ENCODE measurements around the gene OGG1. TPM values are rescaled to one million over a fixed set of nuclear protein-coding genes. Genes with fewer than 3 reads are reported as not detected.

OGG1 gene
- total RNA-seq, 1 donor from 2014 or later, result 22.2 TPM

DNA sequence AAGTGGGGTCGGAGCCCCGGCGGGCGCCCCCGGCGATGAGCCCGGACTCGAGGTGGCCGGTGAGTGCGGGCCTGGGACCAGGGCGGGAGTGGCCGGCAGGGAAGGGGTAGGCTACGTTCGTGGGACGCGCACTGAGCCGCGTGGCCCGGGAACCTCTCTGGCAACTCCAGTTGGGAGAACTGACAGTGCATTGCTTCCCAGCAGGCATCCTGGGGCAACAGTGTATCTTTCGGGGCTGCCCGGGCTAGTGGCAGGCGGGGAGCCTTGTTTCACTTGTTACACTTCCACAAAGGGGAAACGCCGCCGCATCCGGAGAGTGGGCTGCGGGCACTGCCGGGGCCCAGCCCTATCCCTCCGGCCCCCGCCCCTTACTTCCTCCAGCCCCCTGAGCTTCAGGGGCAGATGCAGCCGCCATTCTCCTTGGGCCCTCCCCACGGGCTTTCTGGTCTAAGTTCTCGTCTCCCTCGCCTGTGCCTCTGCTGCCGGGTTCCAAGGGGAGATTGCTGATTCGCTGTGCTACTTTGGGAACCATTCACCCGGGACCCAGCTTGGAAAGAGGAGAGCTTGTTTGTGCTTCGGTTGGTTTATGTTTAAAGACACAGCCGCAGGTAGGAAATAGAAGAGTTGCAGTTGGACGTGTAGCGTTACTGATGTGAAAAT lies 17.5 kb upstream of the OGG1 start:
- Mint-ChIP-seq H3K27me3 (ENCODE audit: unreplicated experiment) (peaks cover 21% of the 10 kb centered on the region), H3K4me3 (ENCODE audit: unreplicated experiment) (peak overlapping the region; percentile 98), H3K27ac (ENCODE audit: unreplicated experiment) (peak overlapping the region; percentile 80), H3K36me3 (ENCODE audit: low read depth, unreplicated experiment) (peaks cover 33% of the 10 kb centered on the region), H3K4me1 (ENCODE audit: unreplicated experiment) (peaks cover 47% of the 10 kb centered on the region), H3K9me3 (ENCODE audit: unreplicated experiment) (no peaks in the 10 kb centered on the region)
- TF ChIP-seq, protein P1, sequence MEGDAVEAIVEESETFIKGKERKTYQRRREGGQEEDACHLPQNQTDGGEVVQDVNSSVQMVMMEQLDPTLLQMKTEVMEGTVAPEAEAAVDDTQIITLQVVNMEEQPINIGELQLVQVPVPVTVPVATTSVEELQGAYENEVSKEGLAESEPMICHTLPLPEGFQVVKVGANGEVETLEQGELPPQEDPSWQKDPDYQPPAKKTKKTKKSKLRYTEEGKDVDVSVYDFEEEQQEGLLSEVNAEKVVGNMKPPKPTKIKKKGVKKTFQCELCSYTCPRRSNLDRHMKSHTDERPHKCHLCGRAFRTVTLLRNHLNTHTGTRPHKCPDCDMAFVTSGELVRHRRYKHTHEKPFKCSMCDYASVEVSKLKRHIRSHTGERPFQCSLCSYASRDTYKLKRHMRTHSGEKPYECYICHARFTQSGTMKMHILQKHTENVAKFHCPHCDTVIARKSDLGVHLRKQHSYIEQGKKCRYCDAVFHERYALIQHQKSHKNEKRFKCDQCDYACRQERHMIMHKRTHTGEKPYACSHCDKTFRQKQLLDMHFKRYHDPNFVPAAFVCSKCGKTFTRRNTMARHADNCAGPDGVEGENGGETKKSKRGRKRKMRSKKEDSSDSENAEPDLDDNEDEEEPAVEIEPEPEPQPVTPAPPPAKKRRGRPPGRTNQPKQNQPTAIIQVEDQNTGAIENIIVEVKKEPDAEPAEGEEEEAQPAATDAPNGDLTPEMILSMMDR (IDR thresholded peaks at IDR 0.05; ENCODE audit: unreplicated experiment), result no peak
- DNase-seq (ENCODE audit: low spot score), result peak; percentile 57

DNA sequence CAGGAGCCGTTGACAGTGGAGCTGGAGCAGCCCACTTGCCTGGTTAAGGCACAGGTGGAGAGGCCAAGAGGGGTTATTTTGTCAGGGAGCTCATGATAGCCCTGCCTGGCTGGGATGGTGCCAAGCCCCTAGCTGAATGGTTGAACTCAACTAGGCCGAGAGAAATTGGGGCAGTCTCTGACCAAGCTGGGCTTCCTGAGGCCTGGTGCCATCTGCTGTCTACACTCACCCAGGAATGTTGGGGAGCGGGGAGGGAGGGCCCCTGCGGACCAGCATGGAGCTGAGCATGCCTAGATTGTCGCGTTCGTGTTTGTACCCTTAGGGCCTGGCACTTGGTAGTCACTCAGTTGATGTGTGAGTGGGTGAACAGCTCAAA lies 17.0 kb upstream of the OGG1 start:
- TF ChIP-seq, protein P1 (IDR thresholded peaks at IDR 0.05; ENCODE audit: unreplicated experiment), result no peak
- peaks cover 33% of the 10 kb centered on the region for H3K36me3 Mint-ChIP-seq (ENCODE audit: low read depth, unreplicated experiment)
- peaks cover 19% of the 10 kb centered on the region for H3K27me3 Mint-ChIP-seq (ENCODE audit: unreplicated experiment)
- DNase-seq (ENCODE audit: low spot score), result no peak
- peak overlapping the region; percentile 98 for H3K4me3 Mint-ChIP-seq (ENCODE audit: unreplicated experiment)
- H3K4me1 Mint-ChIP-seq (ENCODE audit: unreplicated experiment), result peaks cover 42% of the 10 kb centered on the region
- H3K27ac Mint-ChIP-seq (ENCODE audit: unreplicated experiment), result peak overlapping the region; percentile 80
- H3K9me3 Mint-ChIP-seq (ENCODE audit: unreplicated experiment), result no peaks in the 10 kb centered on the region

DNA sequence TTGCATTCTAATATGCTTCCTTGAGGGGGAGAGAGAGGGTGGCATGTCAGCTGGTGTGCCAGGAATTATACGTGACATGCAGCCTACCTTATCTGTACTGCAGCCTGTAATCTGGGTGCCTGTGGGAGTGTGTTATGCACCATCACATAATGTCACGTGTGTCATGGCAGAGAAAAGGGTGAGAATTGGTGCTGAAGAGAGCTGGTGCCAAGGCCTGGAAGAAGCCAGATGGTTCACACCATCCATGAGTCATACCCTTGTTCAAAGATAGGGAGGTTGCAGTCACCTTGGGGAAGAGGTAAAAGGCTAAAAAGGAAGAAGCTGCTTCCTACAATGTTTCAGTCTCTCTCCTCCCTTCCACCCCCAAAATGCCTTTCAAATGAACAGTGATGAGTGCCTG lies 12.9 kb upstream of the OGG1 start:
- Mint-ChIP-seq H3K9me3 (ENCODE audit: unreplicated experiment) (no peaks in the 10 kb centered on the region), H3K4me3 (ENCODE audit: unreplicated experiment) (no peak overlapping the region), H3K27me3 (ENCODE audit: unreplicated experiment) (peaks cover 11% of the 10 kb centered on the region), H3K27ac (ENCODE audit: unreplicated experiment) (no peak overlapping the region), H3K36me3 (ENCODE audit: low read depth, unreplicated experiment) (peaks cover 55% of the 10 kb centered on the region), H3K4me1 (ENCODE audit: unreplicated experiment) (peaks cover 30% of the 10 kb centered on the region)
- DNase-seq (ENCODE audit: low spot score), result no peak
- TF ChIP-seq, protein P1 (IDR thresholded peaks at IDR 0.05; ENCODE audit: unreplicated experiment), result no peak

DNA sequence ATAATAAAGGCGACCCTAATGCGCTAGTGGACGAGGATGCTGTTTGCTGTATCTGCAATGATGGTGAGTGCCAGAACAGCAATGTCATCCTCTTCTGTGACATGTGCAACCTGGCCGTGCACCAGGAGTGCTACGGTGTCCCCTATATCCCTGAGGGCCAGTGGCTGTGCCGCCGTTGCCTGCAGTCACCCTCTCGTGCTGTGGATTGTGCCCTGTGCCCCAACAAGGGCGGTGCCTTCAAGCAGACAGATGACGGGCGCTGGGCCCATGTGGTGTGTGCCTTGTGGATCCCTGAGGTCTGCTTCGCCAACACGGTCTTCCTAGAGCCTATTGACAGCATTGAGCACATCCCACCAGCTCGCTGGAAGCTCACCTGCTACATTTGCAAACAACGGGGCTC lies 10.6 kb upstream of the OGG1 start:
- DNase-seq (ENCODE audit: low spot score), result no peak
- TF ChIP-seq, protein P1 (IDR thresholded peaks at IDR 0.05; ENCODE audit: unreplicated experiment), result no peak
- peaks cover 57% of the 10 kb centered on the region for H3K36me3 Mint-ChIP-seq (ENCODE audit: low read depth, unreplicated experiment)
- peaks cover 12% of the 10 kb centered on the region for H3K4me1 Mint-ChIP-seq (ENCODE audit: unreplicated experiment)
- H3K9me3 Mint-ChIP-seq (ENCODE audit: unreplicated experiment), result no peaks in the 10 kb centered on the region
- no peak overlapping the region for H3K27ac Mint-ChIP-seq (ENCODE audit: unreplicated experiment)
- peak overlapping the region; percentile 17 for H3K4me3 Mint-ChIP-seq (ENCODE audit: unreplicated experiment)
- peaks cover 2% of the 10 kb centered on the region for H3K27me3 Mint-ChIP-seq (ENCODE audit: unreplicated experiment)

DNA sequence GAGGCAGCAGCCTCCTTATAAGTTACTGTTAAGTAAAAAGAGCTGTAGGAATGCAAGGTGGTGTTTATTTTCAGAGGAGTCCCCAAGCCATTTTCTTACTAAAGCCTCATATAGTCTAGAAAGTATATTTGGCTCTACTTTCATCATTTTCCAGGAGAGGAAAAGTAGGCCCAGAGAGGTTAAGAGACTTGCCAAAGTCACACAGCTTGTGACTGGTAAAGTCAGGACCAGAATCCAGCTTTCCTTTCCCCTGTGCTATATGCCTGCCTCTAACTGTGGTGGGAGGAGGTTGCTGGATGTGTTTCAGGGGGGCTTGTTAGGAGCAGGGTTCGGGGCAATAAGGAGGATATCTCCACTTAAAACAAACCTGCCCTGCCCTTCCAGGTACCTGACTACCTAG lies 7.2 kb upstream of the OGG1 start:
- Mint-ChIP-seq H3K4me1 (ENCODE audit: unreplicated experiment) (no peaks in the 10 kb centered on the region), H3K27ac (ENCODE audit: unreplicated experiment) (no peak overlapping the region), H3K27me3 (ENCODE audit: unreplicated experiment) (no peaks in the 10 kb centered on the region), H3K9me3 (ENCODE audit: unreplicated experiment) (no peaks in the 10 kb centered on the region), H3K4me3 (ENCODE audit: unreplicated experiment) (peak overlapping the region; percentile 31), H3K36me3 (ENCODE audit: low read depth, unreplicated experiment) (peaks cover 66% of the 10 kb centered on the region)
- TF ChIP-seq, protein P1 (IDR thresholded peaks at IDR 0.05; ENCODE audit: unreplicated experiment), result no peak
- DNase-seq (ENCODE audit: low spot score), result no peak
